GM20000 (cell line): Measurements from ENCODE around the gene RASAL2.

Experiments used
- DNase-seq: peaks from one replicate; pipeline ENCODE4 v3.0.0; 2012; ENCODE audit warnings: low spot score
- CTCF ChIP-seq: IDR thresholded peaks from 2 replicates; pipeline ENCODE4 v1.5.1; 2012; ENCODE audit warnings: mild to moderate bottlenecking, control low read depth; ENCODE audit errors: extremely low read depth, missing control alignments

Gene RASAL2

GRCh38 chr1:178093951-178094738 lies at the start of gene RASAL2:
Gene RASAL2 (plus strand): TSS chr1:178094104. CDS start chr1:178094493, 389 bp downstream.
- TF ChIP-seq CTCF = no peak
- peak; percentile 75 for DNase-seq

GRCh38 chr1:178046591-178047270 lies 47.2 kb upstream of the RASAL2 start:
- no peak for DNase-seq
- no peak for TF ChIP-seq CTCF

GRCh38 chr1:178047403-178048093 lies 46.4 kb upstream of the RASAL2 start:
- TF ChIP-seq CTCF = no peak
- DNase-seq = no peak

- DNase-seq = no peak
- no peak for TF ChIP-seq CTCF
Measured at GRCh38 chr1:178048426-178048825, 45.5 kb upstream of the RASAL2 start.

GRCh38 chr1:178048883-178049282 lies 45.0 kb upstream of the RASAL2 start:
- TF ChIP-seq CTCF = no peak

GRCh38 chr1:178050084-178050483 lies 43.8 kb upstream of the RASAL2 start:
- DNase-seq = no peak
- no peak for TF ChIP-seq CTCF

More at GRCh38 chr1:178048883-178049282, 45.0 kb upstream of the RASAL2 start:
- DNase-seq = no peak

GRCh38 chr1:178051071-178051470 lies 42.8 kb upstream of the RASAL2 start:
- no peak for TF ChIP-seq CTCF
- DNase-seq = no peak
